OCI-LY7 (cell line): ENCODE results near the gene FBXL14. TPM values are rescaled to one million over a fixed set of nuclear protein-coding genes. Genes with fewer than 3 reads are reported as not detected.

Experiments used
- BruUV-seq: library from RNA; stranded (reverse); fragments of 400-500 nt; replicated peaks from 2 replicates; lab custom pipeline; 2021; lab: Mats Ljungman, UMichigan
- CTCF ChIA-PET: fragments of 300-600 bp; sonication (Branson Sonifier 250); formaldehyde crosslinking; loops from one replicate; lab custom pipeline; 2022; ENCODE audit warnings: antibody characterized with exemption; ENCODE audit not compliant: unreplicated experiment; lab: Charles Lee
- POLR2A ChIA-PET: fragments of 300-600 bp; sonication (Branson Sonifier 250); formaldehyde crosslinking; loops from one replicate; lab custom pipeline; 2022; ENCODE audit warnings: antibody characterized with exemption; lab: Charles Lee
- DNase-seq: peaks from one replicate; pipeline ENCODE4 v3.0.0-alpha.2; 2015; ENCODE audit warnings: low spot score
- H2AFZ ChIP-seq: fragments of 200-600 bp; sonication (generic), shearing (Covaris generic); 2 replicates; pipeline ENCODE4 v1.6.1; 2014; ENCODE audit warnings: mild to moderate bottlenecking, antibody characterized with exemption, low read length, moderate library complexity
- H3K27ac ChIP-seq: fragments of 200-600 bp; sonication (generic); 2 replicates; pipeline ENCODE4 v1.5.1; 2014; ENCODE audit warnings: mixed run types, low read depth, mild to moderate bottlenecking, moderate library complexity, low read length, inconsistent platforms; ENCODE audit not compliant: poor library complexity, severe bottlenecking
- H3K36me3 ChIP-seq: fragments of 200-600 bp; sonication (generic); 2 replicates; pipeline ENCODE4 v1.6.1; 2014; ENCODE audit warnings: mild to moderate bottlenecking, antibody characterized with exemption, low read length, moderate library complexity, mixed read lengths; ENCODE audit not compliant: insufficient read depth
- H3K4me1 ChIP-seq: fragments of 200-600 bp; sonication (generic); 2 replicates; pipeline ENCODE4 v1.5.1; 2014; ENCODE audit warnings: mild to moderate bottlenecking, low read length; ENCODE audit not compliant: insufficient read depth, poor library complexity, severe bottlenecking
- H3K4me2 ChIP-seq: fragments of 200-600 bp; sonication (generic); 2 replicates; pipeline ENCODE4 v1.6.1; 2014; ENCODE audit warnings: mild to moderate bottlenecking, low read length
- H3K4me3 ChIP-seq: fragments of 200-600 bp; sonication (generic); 2 replicates; pipeline ENCODE4 v1.5.1; 2014; ENCODE audit warnings: mild to moderate bottlenecking, low read depth, low read length; ENCODE audit not compliant: poor library complexity, severe bottlenecking
- H3K79me2 ChIP-seq: fragments of 200-600 bp; sonication (generic); 2 replicates; pipeline ENCODE4 v1.6.1; 2016; ENCODE audit warnings: low read depth, mild to moderate bottlenecking, low read length, moderate library complexity, mixed read lengths; ENCODE audit not compliant: insufficient read depth
- H3K9me2 ChIP-seq: fragments of 200-600 bp; sonication (generic); 2 replicates; pipeline ENCODE4 v1.6.1; 2016; ENCODE audit warnings: mild to moderate bottlenecking, low read length, mixed read lengths; ENCODE audit not compliant: insufficient read depth
- H3K9me3 ChIP-seq: fragments of 200-600 bp; sonication (generic); 2 replicates; pipeline ENCODE4 v1.6.1; 2014; ENCODE audit warnings: mild to moderate bottlenecking, mixed run types, low read length, mixed read lengths
- H4K20me1 ChIP-seq: fragments of 200-600 bp; sonication (generic); 2 replicates; pipeline ENCODE4 v1.6.1; 2014; ENCODE audit warnings: mild to moderate bottlenecking, antibody characterized with exemption, low read length, moderate library complexity, mixed read lengths; ENCODE audit not compliant: insufficient read depth
- CTCF ChIP-seq: fragments of 200-600 bp; sonication (generic); conservative IDR thresholded peaks from 2 replicates; pipeline ENCODE4 v1.5.1; 2014; ENCODE audit warnings: mild to moderate bottlenecking, antibody characterized with exemption, low read length, moderate library complexity, mixed read lengths
- EZH2phosphoT487 ChIP-seq: fragments of 200-600 bp; sonication (generic); IDR thresholded peaks from 2 replicates; pipeline ENCODE4 v1.6.1; 2018; ENCODE audit warnings: low read depth, borderline replicate concordance, mild to moderate bottlenecking, mixed run types, antibody characterized with exemption, low read length, moderate library complexity, mixed read lengths
- intact Hi-C: fragments of 100-400 bp; cut with micrococcal nuclease; formaldehyde crosslinking; loops from one replicate; pipeline ENCODE4 v1.10.0; 2022; ENCODE audit not compliant: unreplicated experiment
- total RNA-seq, 2 experiments: library from RNA; depleted of rRNA in 1 of 2; stranded (reverse); fragments of >200 nt in 1 of 2; shearing (Covaris generic) in 1 of 2; gene quantifications; 2 replicates each; pipeline ENCODE4 v1.2.3, GENCODE V29; 2014 to 2022

The FBXL14 gene
- total RNA-seq, 2 experiments from 2014 or later: 33.4 to 45.5 TPM

GRCh38 chr12:1552911-1553491, 41.4 kb downstream of the FBXL14 start:
- TF ChIP-seq CTCF: no peak
- TF ChIP-seq EZH2phosphoT487: no peak
- intact Hi-C loops: no loop called here
- ChIA-PET CTCF (no interaction called here), POLR2A (interaction anchor here (0.6 to 1.5 kb wide), 4 partner anchors 11 to 742 kb away, joined by 3 to 4 read pairs (median 3); no protein-coding TSS in a partner anchor)
- Histone ChIP-seq H3K4me1 (peaks cover 46% of the 10 kb centered on the region), H3K27ac (peak overlapping the region; percentile 89), H3K9me3 (peaks cover 24% of the 10 kb centered on the region; the same call in 1 of the 2 replicates), H3K9me2 (no peaks in the 10 kb centered on the region), H4K20me1 (no peaks in the 10 kb centered on the region), H2AFZ (no peak overlapping the region; the same call in 1 of the 2 replicates), H3K79me2 (peaks cover 5% of the 10 kb centered on the region; the same call in 1 of the 2 replicates), H3K36me3 (peaks cover 6% of the 10 kb centered on the region; the same call in 1 of the 2 replicates), H3K4me2 (peak overlapping the region; percentile 84), H3K4me3 (no peak overlapping the region)
- peak; percentile 34 for DNase-seq
- no TSS peak for BruUV-seq

DNA sequence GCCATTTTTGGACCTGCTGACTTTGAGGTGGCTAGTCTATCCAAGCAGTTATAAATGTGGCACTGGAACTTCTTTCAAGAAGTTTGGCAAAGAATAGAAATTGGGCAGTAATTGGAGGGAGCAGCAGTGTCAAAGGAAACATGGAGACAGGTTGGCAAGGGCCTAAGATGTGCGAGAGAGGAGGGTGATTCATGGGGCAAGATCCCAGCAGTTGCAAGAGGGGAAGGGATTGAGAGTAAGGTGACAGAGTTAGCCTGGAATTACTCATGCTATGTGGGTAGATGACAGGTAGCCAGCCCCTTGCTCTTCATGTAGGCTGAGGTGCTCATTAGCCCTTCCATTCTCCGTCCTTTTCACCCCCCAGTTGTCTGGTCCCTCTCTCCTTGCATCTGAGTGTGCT, 42.2 kb downstream of the FBXL14 start:
- Histone ChIP-seq H3K36me3 (peaks cover 6% of the 10 kb centered on the region; the same call in 1 of the 2 replicates), H3K4me1 (peaks cover 55% of the 10 kb centered on the region), H4K20me1 (no peaks in the 10 kb centered on the region), H3K79me2 (peaks cover 5% of the 10 kb centered on the region; the same call in 1 of the 2 replicates), H2AFZ (no peak overlapping the region), H3K9me3 (peaks cover 24% of the 10 kb centered on the region; the same call in 1 of the 2 replicates), H3K4me3 (no peak overlapping the region), H3K9me2 (no peaks in the 10 kb centered on the region), H3K27ac (no peak overlapping the region), H3K4me2 (no peak overlapping the region)
- BruUV-seq: no TSS peak
- intact Hi-C loops: no loop called here
- ChIA-PET CTCF (no interaction called here), POLR2A (no interaction called here)
- TF ChIP-seq EZH2phosphoT487: no peak
- no peak for DNase-seq

GRCh38 chr12:1551496-1551895, 42.9 kb downstream of the FBXL14 start:
- TF ChIP-seq CTCF: no peak
- TF ChIP-seq EZH2phosphoT487: no peak
- BruUV-seq: no TSS peak

More at GRCh38 chr12:1551496-1551895, 42.9 kb downstream of the FBXL14 start:
- Histone ChIP-seq H3K79me2 (peaks cover 5% of the 10 kb centered on the region; the same call in 1 of the 2 replicates), H2AFZ (no peak overlapping the region), H3K27ac (no peak overlapping the region), H4K20me1 (no peaks in the 10 kb centered on the region), H3K4me3 (no peak overlapping the region), H3K9me3 (peaks cover 19% of the 10 kb centered on the region; the same call in 1 of the 2 replicates), H3K4me2 (no peak overlapping the region), H3K9me2 (no peaks in the 10 kb centered on the region), H3K36me3 (peaks cover 6% of the 10 kb centered on the region; the same call in 1 of the 2 replicates), H3K4me1 (peaks cover 61% of the 10 kb centered on the region)
- intact Hi-C loops: no loop called here
- DNase-seq: no peak
- ChIA-PET CTCF (no interaction called here), POLR2A (no interaction called here)
